Gastrocnemius medialis (tissue), 4 donors: Measurements from ENCODE around the gene RAB10. TPM values are rescaled to one million over a fixed set of nuclear protein-coding genes. Genes with fewer than 3 reads are reported as not detected.
A peak's percentile ranks its signal among the peaks of the same experiment; 100 is the strongest.
"Not testable (repeated sequence)": the region's sequence is repeated elsewhere in the genome, so short reads cannot be mapped to it uniquely, and the experiment has no call there.

Experiments
- ATAC-seq, 2 donors: fragments of 150-250 bp; one replicate each; pipeline ENCODE4 v1.9.1; 2016
- DNase-seq, 2 donors: peaks; one replicate each; pipeline ENCODE4 v3.0.0-alpha.2; 2019
- H3K27ac ChIP-seq, 4 donors: fragments of 200-600 bp; sonication (generic); 1 replicate in 1 of 4; 2 replicates in 3 of 4; pipeline ENCODE4 v1.5.1; 2016 to 2018; ENCODE audit warnings: mild to moderate bottlenecking in 2 of 4, moderate library complexity in 1 of 4
- H3K27me3 ChIP-seq, 3 donors: fragments of 200-600 bp; sonication (generic) in 2 of 3; 1 replicate in 1 of 3; 2 replicates in 2 of 3; pipeline versions ENCODE4 v1.5.1 to v1.6.0; 2016 to 2019; ENCODE audit warnings: mild to moderate bottlenecking in 1 of 3, moderate library complexity in 1 of 3
- H3K36me3 ChIP-seq, 2 donors: fragments of 200-600 bp; sonication (generic) in 1 of 2; one replicate each; pipeline ENCODE4 v1.5.1; 2017 to 2018
- H3K4me1 ChIP-seq, 2 donors: fragments of 200-600 bp; sonication (generic) in 1 of 2; one replicate each; pipeline ENCODE4 v1.5.1; 2016 to 2017; ENCODE audit warnings: mild to moderate bottlenecking in 2 of 2
- H3K4me3 ChIP-seq, 4 donors: fragments of 200-600 bp; sonication (generic) in 3 of 4; 1 replicate in 1 of 4; 2 replicates in 3 of 4; pipeline ENCODE4 v1.5.1; 2016 to 2019; ENCODE audit warnings: mild to moderate bottlenecking in 2 of 4
- H3K9me3 ChIP-seq, 3 donors: fragments of 200-600 bp; sonication (generic) in 2 of 3; 1 replicate in 1 of 3; 2 replicates in 2 of 3; pipeline ENCODE4 v1.5.1; 2016 to 2019
- POLR2A ChIP-seq, 2 donors: fragments of 450-650 bp; IDR thresholded peaks; one replicate each; pipeline ENCODE4 v1.6.1; 2017; ENCODE audit warnings: antibody characterized with exemption in 2 of 2, mild to moderate bottlenecking in 2 of 2, moderate library complexity in 2 of 2
- in situ Hi-C, 4 donors: fragments of 200-750 bp; cut with MboI; loops; one replicate each; pipeline versions ENCODE4 v1.15.0 to v1.8.0; 2017; ENCODE audit warnings: low sequenced_read_pairs in 4 of 4
- intact Hi-C: fragments of 100-400 bp; cut with DNase I; formaldehyde crosslinking; loops from one replicate; pipeline ENCODE4 v1.15.1; 2023; ENCODE audit warnings: low total_unique reads
- total RNA-seq, 4 donors: library from RNA; depleted of rRNA; stranded (reverse); fragments of >200 nt; gene quantifications; one replicate each; pipeline versions ENCODE4 v1.1.0 to v1.2.3, GENCODE V29; 2016
- TF ChIP-seq, protein P1 (sequence below), 5 experiments: fragments of 450-650 bp in 3 of 5; fragments of 200-600 bp in 2 of 5; sonication (generic) in 2 of 5; IDR thresholded peaks in 4 of 5; conservative IDR thresholded peaks in 1 of 5; 1 replicate in 4 of 5; 2 replicates in 1 of 5; pipeline ENCODE4 v1.5.1; 2016 to 2019; ENCODE audit warnings: antibody characterized with exemption in 5 of 5, mild to moderate bottlenecking in 3 of 5, moderate library complexity in 3 of 5

The RAB10 gene
- total RNA-seq, 4 donors from 2014 or later = 138 to 234 (median 168) TPM

DNA sequence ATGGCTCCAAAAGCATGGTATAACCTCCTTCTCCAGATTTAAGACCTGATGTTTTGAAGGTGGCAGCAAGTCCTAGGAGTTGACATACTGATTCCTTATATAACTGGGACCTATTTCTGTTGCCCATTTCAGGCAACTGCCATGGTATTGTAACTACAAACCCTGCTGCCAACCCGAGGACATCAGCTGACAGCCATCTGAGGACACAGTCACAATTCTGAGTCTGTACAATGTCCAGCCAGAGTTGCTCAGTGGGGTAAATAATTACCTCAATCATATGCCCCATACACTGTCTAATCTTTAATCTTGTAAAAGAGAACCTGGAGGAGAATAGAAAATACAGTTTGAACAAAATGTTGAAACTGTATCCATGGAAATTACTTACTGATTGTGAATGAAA is 130.3 kb downstream of the RAB10 start:
- Histone ChIP-seq H3K9me3 (no peaks in the 10 kb centered on the region), H3K27me3 (no peaks in the 10 kb centered on the region), H3K36me3 (no peaks in the 10 kb centered on the region), H3K27ac (peak overlapping the region; percentile 75 to 84 (median 80)), H3K4me1 (peaks cover 3 to 12% of the 10 kb centered on the region in 2 donors), H3K4me3 (no peak overlapping the region)
- DNase-seq (peak; percentile 70 to 78), ATAC-seq (peak; percentile 97 to 99)
- TF ChIP-seq, protein P1, sequence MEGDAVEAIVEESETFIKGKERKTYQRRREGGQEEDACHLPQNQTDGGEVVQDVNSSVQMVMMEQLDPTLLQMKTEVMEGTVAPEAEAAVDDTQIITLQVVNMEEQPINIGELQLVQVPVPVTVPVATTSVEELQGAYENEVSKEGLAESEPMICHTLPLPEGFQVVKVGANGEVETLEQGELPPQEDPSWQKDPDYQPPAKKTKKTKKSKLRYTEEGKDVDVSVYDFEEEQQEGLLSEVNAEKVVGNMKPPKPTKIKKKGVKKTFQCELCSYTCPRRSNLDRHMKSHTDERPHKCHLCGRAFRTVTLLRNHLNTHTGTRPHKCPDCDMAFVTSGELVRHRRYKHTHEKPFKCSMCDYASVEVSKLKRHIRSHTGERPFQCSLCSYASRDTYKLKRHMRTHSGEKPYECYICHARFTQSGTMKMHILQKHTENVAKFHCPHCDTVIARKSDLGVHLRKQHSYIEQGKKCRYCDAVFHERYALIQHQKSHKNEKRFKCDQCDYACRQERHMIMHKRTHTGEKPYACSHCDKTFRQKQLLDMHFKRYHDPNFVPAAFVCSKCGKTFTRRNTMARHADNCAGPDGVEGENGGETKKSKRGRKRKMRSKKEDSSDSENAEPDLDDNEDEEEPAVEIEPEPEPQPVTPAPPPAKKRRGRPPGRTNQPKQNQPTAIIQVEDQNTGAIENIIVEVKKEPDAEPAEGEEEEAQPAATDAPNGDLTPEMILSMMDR (IDR thresholded peaks at IDR 0.05 in 4 of 5, conservative IDR thresholded peaks at IDR 0.05 in 1 of 5) = no peak
- no peak for TF ChIP-seq POLR2A (IDR thresholded peaks at IDR 0.05)
- intact Hi-C loops (no loop called here), in situ Hi-C loops (no loop called here)

- Histone ChIP-seq H3K36me3 (no peaks in the 10 kb centered on the region), H3K9me3 (no peaks in the 10 kb centered on the region), H3K4me3 (no peak overlapping the region), H3K4me1 (peaks cover 3 to 12% of the 10 kb centered on the region in 2 donors), H3K27ac (peak overlapping the region; percentile 75 to 84 (median 80)), H3K27me3 (no peaks in the 10 kb centered on the region)
- no peak for TF ChIP-seq POLR2A (IDR thresholded peaks at IDR 0.05)
- TF ChIP-seq, protein P1 (IDR thresholded peaks at IDR 0.05 in 4 of 5, conservative IDR thresholded peaks at IDR 0.05 in 1 of 5) = no peak
- ATAC-seq (peak in 1 of 2 donors; percentile 4), DNase-seq (no peak)
- in situ Hi-C loops (no loop called here), intact Hi-C loops (no loop called here)
These were observed 130.8 kb downstream of the RAB10 start for GRCh38 chr2:26164641-26165211.

- intact Hi-C loops = no loop called here
- H3K9me3 ChIP-seq = no peaks in the 10 kb centered on the region
- no peak for TF ChIP-seq POLR2A (IDR thresholded peaks at IDR 0.05)
- TF ChIP-seq, protein P1 (IDR thresholded peaks at IDR 0.05 in 4 of 5, conservative IDR thresholded peaks at IDR 0.05 in 1 of 5) = no peak
- peaks cover 3 to 12% of the 10 kb centered on the region in 2 donors for H3K4me1 ChIP-seq
- peak overlapping the region in 2 of 4 donors; percentile 82 to 84 for H3K27ac ChIP-seq
- DNase-seq (no peak), ATAC-seq (no peak)
- in situ Hi-C loops = no loop called here
- H3K27me3 ChIP-seq = no peaks in the 10 kb centered on the region
- no peak overlapping the region for H3K4me3 ChIP-seq
- H3K36me3 ChIP-seq = no peaks in the 10 kb centered on the region
These were observed 131.5 kb downstream of the RAB10 start for GRCh38 chr2:26165403-26165802.

GRCh38 chr2:26166541-26166940 is 132.7 kb downstream of the RAB10 start:
- intact Hi-C loops, H3K27me3 ChIP-seq, H3K4me3 ChIP-seq, ATAC-seq, in situ Hi-C loops, H3K36me3 ChIP-seq, H3K9me3 ChIP-seq, H3K27ac ChIP-seq, DNase-seq: not testable (repeated sequence)
- H3K4me1 ChIP-seq = peaks cover 3 to 12% of the 10 kb centered on the region in 2 donors

GRCh38 chr2:26168785-26169184 is 134.9 kb downstream of the RAB10 start:
- H3K9me3 ChIP-seq = no peaks in the 10 kb centered on the region

More at GRCh38 chr2:26168785-26169184, 134.9 kb downstream of the RAB10 start:
- no peak overlapping the region for H3K4me3 ChIP-seq
- H3K27ac ChIP-seq = peak overlapping the region in 1 of 4 donors; percentile 21
- ATAC-seq (no peak), DNase-seq (no peak)
- no peaks in the 10 kb centered on the region for H3K36me3 ChIP-seq
- no peak for TF ChIP-seq POLR2A (IDR thresholded peaks at IDR 0.05)
- TF ChIP-seq, protein P1 (IDR thresholded peaks at IDR 0.05 in 4 of 5, conservative IDR thresholded peaks at IDR 0.05 in 1 of 5) = no peak
- H3K4me1 ChIP-seq = peaks cover 7 to 9% of the 10 kb centered on the region in 2 donors
- intact Hi-C loops (no loop called here), in situ Hi-C loops (no loop called here)
- H3K27me3 ChIP-seq = peaks cover 8 to 16% (median 16%) of the 10 kb centered on the region in 3 donors
